Measurements from ENCODE around the gene MYCT1. TPM values are rescaled to one million over a fixed set of nuclear protein-coding genes. Genes with fewer than 3 reads are reported as not detected.

Gene MYCT1
- total RNA-seq, 1 experiment from 2014 or later: 1.5 TPM

DNA sequence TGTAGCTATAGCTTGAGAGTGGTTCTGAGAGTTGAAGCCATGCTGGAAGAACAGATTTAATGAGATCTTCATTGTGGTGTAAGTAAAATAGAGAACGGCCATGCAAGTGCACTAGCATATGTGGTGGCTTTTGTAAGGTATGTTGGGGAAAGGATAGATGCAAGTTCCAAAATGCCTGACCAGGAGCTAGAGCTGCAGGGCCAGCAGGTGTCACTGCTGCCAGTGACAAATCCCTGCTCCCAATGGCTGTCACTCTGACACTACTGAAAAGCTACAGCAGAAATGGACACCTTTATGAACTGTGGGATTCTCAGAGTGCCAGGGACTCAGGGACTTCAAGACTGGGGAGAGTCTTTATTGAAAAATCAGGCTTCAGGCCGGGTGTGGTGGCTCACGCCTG, 29.8 kb downstream of the MYCT1 start (continued):
- TF ChIP-seq ZNF396 (CRISPR knock-in tag; IDR thresholded peaks at IDR 0.05; ENCODE audit: borderline replicate concordance) (no peak), ESRRA (CRISPR knock-in tag; IDR thresholded peaks at IDR 0.05; ENCODE audit: borderline replicate concordance) (no peak)

- TF ChIP-seq HMGXB4 (CRISPR knock-in tag; IDR thresholded peaks at IDR 0.05): no peak
- no peak for TF ChIP-seq ZBTB43 (CRISPR knock-in tag; IDR thresholded peaks at IDR 0.05)
- TF ChIP-seq, protein P1, sequence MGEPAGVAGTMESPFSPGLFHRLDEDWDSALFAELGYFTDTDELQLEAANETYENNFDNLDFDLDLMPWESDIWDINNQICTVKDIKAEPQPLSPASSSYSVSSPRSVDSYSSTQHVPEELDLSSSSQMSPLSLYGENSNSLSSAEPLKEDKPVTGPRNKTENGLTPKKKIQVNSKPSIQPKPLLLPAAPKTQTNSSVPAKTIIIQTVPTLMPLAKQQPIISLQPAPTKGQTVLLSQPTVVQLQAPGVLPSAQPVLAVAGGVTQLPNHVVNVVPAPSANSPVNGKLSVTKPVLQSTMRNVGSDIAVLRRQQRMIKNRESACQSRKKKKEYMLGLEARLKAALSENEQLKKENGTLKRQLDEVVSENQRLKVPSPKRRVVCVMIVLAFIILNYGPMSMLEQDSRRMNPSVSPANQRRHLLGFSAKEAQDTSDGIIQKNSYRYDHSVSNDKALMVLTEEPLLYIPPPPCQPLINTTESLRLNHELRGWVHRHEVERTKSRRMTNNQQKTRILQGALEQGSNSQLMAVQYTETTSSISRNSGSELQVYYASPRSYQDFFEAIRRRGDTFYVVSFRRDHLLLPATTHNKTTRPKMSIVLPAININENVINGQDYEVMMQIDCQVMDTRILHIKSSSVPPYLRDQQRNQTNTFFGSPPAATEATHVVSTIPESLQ (CRISPR knock-in tag; IDR thresholded peaks at IDR 0.05): no peak
- TF ChIP-seq, protein P2, sequence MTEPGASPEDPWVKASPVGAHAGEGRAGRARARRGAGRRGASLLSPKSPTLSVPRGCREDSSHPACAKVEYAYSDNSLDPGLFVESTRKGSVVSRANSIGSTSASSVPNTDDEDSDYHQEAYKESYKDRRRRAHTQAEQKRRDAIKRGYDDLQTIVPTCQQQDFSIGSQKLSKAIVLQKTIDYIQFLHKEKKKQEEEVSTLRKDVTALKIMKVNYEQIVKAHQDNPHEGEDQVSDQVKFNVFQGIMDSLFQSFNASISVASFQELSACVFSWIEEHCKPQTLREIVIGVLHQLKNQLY (CRISPR knock-in tag; IDR thresholded peaks at IDR 0.05): no peak
- no peak for TF ChIP-seq CREM (CRISPR knock-in tag; IDR thresholded peaks at IDR 0.05)
- no peak for TF ChIP-seq NFYB (CRISPR knock-in tag; conservative IDR thresholded peaks at IDR 0.05; ENCODE audit: low read depth)
- TF ChIP-seq ZSCAN18 (CRISPR knock-in tag; IDR thresholded peaks at IDR 0.05): no peak
- TF ChIP-seq ZNF532 (CRISPR knock-in tag; IDR thresholded peaks at IDR 0.05; ENCODE audit: borderline replicate concordance): no peak
- no peak for TF ChIP-seq ZBTB21 (CRISPR knock-in tag; IDR thresholded peaks at IDR 0.05; ENCODE audit: borderline replicate concordance)
- no peak for TF ChIP-seq NR2C2 (CRISPR knock-in tag; IDR thresholded peaks at IDR 0.05)
- TF ChIP-seq, protein P3, sequence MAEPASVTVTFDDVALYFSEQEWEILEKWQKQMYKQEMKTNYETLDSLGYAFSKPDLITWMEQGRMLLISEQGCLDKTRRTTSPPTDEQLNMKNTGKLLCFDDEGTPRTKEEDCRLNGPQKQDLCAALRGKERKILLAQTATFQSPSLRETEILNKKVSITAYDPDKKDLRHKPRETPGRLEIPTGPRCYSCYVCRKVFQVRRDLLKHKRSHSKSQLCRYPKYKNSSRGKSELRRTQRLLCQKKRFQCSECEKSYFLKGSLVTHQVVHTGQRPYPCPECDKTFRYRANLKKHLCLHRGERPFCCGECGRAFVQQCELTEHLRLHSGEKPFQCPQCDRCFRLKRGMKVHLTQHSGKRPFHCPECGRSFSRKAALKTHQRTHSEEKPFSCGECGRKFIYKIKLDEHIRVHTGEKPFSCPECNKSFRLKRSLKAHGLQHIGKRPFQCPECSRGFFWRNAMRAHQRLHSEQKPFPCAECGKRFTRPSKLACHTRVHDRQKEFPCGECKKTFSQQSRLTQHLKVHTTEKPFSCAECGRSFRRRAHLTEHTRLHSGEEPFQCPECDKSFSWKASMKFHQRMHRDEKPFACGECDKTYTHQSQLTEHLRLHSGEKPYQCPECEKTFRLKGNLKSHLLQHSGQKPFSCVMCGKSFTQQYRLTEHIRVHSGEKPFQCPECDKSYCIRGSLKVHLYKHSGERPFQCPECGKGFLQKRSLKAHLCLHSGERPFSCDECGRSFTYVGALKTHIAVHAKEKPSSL (CRISPR knock-in tag; conservative IDR thresholded peaks at IDR 0.05): no peak
- TF ChIP-seq RORB (CRISPR knock-in tag; IDR thresholded peaks at IDR 0.05): no peak
- H3K9me3 Mint-ChIP-seq: peaks cover 23% of the 10 kb centered on the region
- no peaks in the 10 kb centered on the region for H3K27me3 Mint-ChIP-seq (ENCODE audit: low read depth)
- CTCF ChIA-PET: no interaction called here
- H3K4me3 Mint-ChIP-seq: no peak overlapping the region
- ATAC-seq (no peak), DNase-seq (ENCODE audit: low spot score) (no peak)
- H3K4me1 Mint-ChIP-seq: no peaks in the 10 kb centered on the region
- no peak overlapping the region for H3K27ac Mint-ChIP-seq
- H3K36me3 Mint-ChIP-seq: peaks cover 4% of the 10 kb centered on the region
- POLR2A ChIA-PET: no interaction called here
These were observed 36.9 kb downstream of the MYCT1 start for GRCh38 chr6:152734630-152735029.

All from WTC11 (cell line).